Tibial artery (tissue), 4 donors: Measurements from ENCODE around the gene MORN3.
"Not testable (repeated sequence)": the region's sequence is repeated elsewhere in the genome, so short reads cannot be mapped to it uniquely, and the experiment has no call there.

Experiments used
- DNase-seq, 2 donors: peaks; one replicate each; pipeline ENCODE4 v3.0.0-alpha.2; 2019
- H3K27ac ChIP-seq, 2 donors: fragments of 200-600 bp; sonication (generic) in 1 of 2; 1 replicate in 1 of 2; 2 replicates in 1 of 2; pipeline ENCODE4 v1.5.1; 2018 to 2019; ENCODE audit warnings: mild to moderate bottlenecking in 1 of 2
- H3K27me3 ChIP-seq, 2 donors: fragments of 200-600 bp; sonication (generic) in 1 of 2; one replicate each; pipeline versions ENCODE4 v1.5.1 to v1.6.0; 2016 to 2019
- H3K36me3 ChIP-seq, 3 donors: fragments of 200-600 bp; sonication (generic) in 2 of 3; one replicate each; pipeline ENCODE4 v1.5.1; 2016 to 2019; ENCODE audit warnings: mild to moderate bottlenecking in 2 of 3
- H3K4me1 ChIP-seq, 4 donors: fragments of 200-600 bp; sonication (generic) in 2 of 4; 1 replicate in 3 of 4; 2 replicates in 1 of 4; pipeline ENCODE4 v1.5.1; 2016 to 2019
- H3K4me3 ChIP-seq, 2 donors: fragments of 200-600 bp; sonication (generic) in 1 of 2; 1 replicate in 1 of 2; 2 replicates in 1 of 2; pipeline ENCODE4 v1.5.1; 2018 to 2019; ENCODE audit warnings: mild to moderate bottlenecking in 2 of 2
- H3K9me3 ChIP-seq, 3 donors: fragments of 200-600 bp; sonication (generic) in 1 of 3; one replicate each; pipeline ENCODE4 v1.5.1; 2016 to 2019
- CTCF ChIP-seq, 2 experiments: fragments of 200-600 bp in 1 of 2; fragments of 450-650 bp in 1 of 2; IDR thresholded peaks; one replicate each; pipeline ENCODE4 v1.5.1; 2017 to 2019; ENCODE audit warnings: antibody characterized with exemption in 2 of 2, mild to moderate bottlenecking in 1 of 2, moderate library complexity in 1 of 2
- intact Hi-C: fragments of 100-400 bp; cut with DNase I; formaldehyde crosslinking; loops from one replicate; pipeline ENCODE4 v1.15.0; 2023; ENCODE audit warnings: low total_unique reads

MORN3 gene

GRCh38 chr12:121708313-121709063, 39.0 kb upstream of the MORN3 start:
- DNase-seq = no peak
- intact Hi-C loops = no loop called here

GRCh38 chr12:121705514-121705913, 36.1 kb upstream of the MORN3 start:
- no peak overlapping the region for H3K27ac ChIP-seq
- intact Hi-C loops = no loop called here
- DNase-seq = no peak
- no peak for TF ChIP-seq CTCF (IDR thresholded peaks at IDR 0.05)
- H3K4me3 ChIP-seq = no peak overlapping the region
- peaks cover 0 to 6% (median 1%) of the 10 kb centered on the region in 4 donors for H3K4me1 ChIP-seq
- H3K27me3 ChIP-seq = peaks cover 0 to 3% of the 10 kb centered on the region in 2 donors
- H3K36me3 ChIP-seq = no peaks in the 10 kb centered on the region
- H3K9me3 ChIP-seq = no peaks in the 10 kb centered on the region

More at GRCh38 chr12:121708313-121709063, 39.0 kb upstream of the MORN3 start:
- TF ChIP-seq CTCF (IDR thresholded peaks at IDR 0.05) = no peak
- Histone ChIP-seq H3K9me3 (no peaks in the 10 kb centered on the region), H3K27me3 (no peaks in the 10 kb centered on the region), H3K4me1 (peaks cover 0 to 15% (median 14%) of the 10 kb centered on the region in 4 donors), H3K36me3 (no peaks in the 10 kb centered on the region), H3K27ac (no peak overlapping the region), H3K4me3 (no peak overlapping the region)

GRCh38 chr12:121702944-121703343, 33.5 kb upstream of the MORN3 start:
- intact Hi-C loops = no loop called here
- no peak overlapping the region for H3K4me3 ChIP-seq
- H3K36me3 ChIP-seq = no peaks in the 10 kb centered on the region
- no peaks in the 10 kb centered on the region for H3K9me3 ChIP-seq
- no peak overlapping the region for H3K27ac ChIP-seq
- TF ChIP-seq CTCF (IDR thresholded peaks at IDR 0.05) = no peak
- H3K4me1 ChIP-seq = peaks cover 0 to 6% (median 1%) of the 10 kb centered on the region in 4 donors
- no peak for DNase-seq
- H3K27me3 ChIP-seq = peaks cover 0 to 6% of the 10 kb centered on the region in 2 donors

GRCh38 chr12:121701667-121702277, 32.3 kb upstream of the MORN3 start:
- Histone ChIP-seq H3K36me3 (no peaks in the 10 kb centered on the region), H3K27ac (no peak overlapping the region), H3K9me3 (no peaks in the 10 kb centered on the region), H3K4me1 (peaks cover 0 to 6% (median 1%) of the 10 kb centered on the region in 4 donors), H3K4me3 (no peak overlapping the region), H3K27me3 (peaks cover 0 to 8% of the 10 kb centered on the region in 2 donors)
- no peak for DNase-seq
- intact Hi-C loops = no loop called here
- TF ChIP-seq CTCF (IDR thresholded peaks at IDR 0.05) = no peak

GRCh38 chr12:121697861-121698260, 28.4 kb upstream of the MORN3 start:
- not testable (repeated sequence) for H3K27ac ChIP-seq, H3K4me1 ChIP-seq, H3K4me3 ChIP-seq, H3K9me3 ChIP-seq, DNase-seq, H3K36me3 ChIP-seq, H3K27me3 ChIP-seq
- intact Hi-C loops = loop anchor here (5.0 to 10.0 kb wide), 3 partner anchors 74 to 197 kb away; partner anchors contain the start of gene RHOF

GRCh38 chr12:121697093-121697698, 27.7 kb upstream of the MORN3 start:
- H3K9me3 ChIP-seq = no peaks in the 10 kb centered on the region
- intact Hi-C loops = loop anchor here (5.0 to 10.0 kb wide), 3 partner anchors 75 to 198 kb away; partner anchors contain the start of gene RHOF
- DNase-seq = no peak
- H3K36me3 ChIP-seq = no peaks in the 10 kb centered on the region
- TF ChIP-seq CTCF (IDR thresholded peaks at IDR 0.05) = peak; percentile 48 to 89
- H3K4me3 ChIP-seq = no peak overlapping the region
- H3K27ac ChIP-seq = no peak overlapping the region
- peaks cover 0 to 6% (median 1%) of the 10 kb centered on the region in 4 donors for H3K4me1 ChIP-seq
- peaks cover 0 to 5% of the 10 kb centered on the region in 2 donors for H3K27me3 ChIP-seq
